Urothelium cell line (cell line): Measurements from ENCODE around the gene CYGB.

Experiments
- DNase-seq: peaks from one replicate; pipeline ENCODE4 v3.0.0; 2011; ENCODE audit warnings: low spot score, mixed read lengths
- FAIRE-seq: peaks from 2 replicates; lab custom pipeline; 2011; peaks lifted over from hg19 to GRCh38; lab: Jason Lieb, UNC

CYGB gene

GRCh38 chr17:76502341-76503211, 34.9 kb downstream of the CYGB start:
- no peak for FAIRE-seq
- no peak for DNase-seq

GRCh38 chr17:76501827-76502307, 35.6 kb downstream of the CYGB start:
- DNase-seq, result no peak
- FAIRE-seq, result no peak

- no peak for FAIRE-seq
These were observed 36.3 kb downstream of the CYGB start, which contains the start of gene RHBDF2 for GRCh38 chr17:76501018-76501826. Gene RHBDF2 (minus strand): TSS chr17:76501423. CDS start chr17:76481524, 19,899 bp downstream.

GRCh38 chr17:76500747-76501017, 36.8 kb downstream of the CYGB start:
- DNase-seq (no peak), FAIRE-seq (no peak)

More at GRCh38 chr17:76501018-76501826, 36.3 kb downstream of the CYGB start, which contains the start of gene RHBDF2:
- peak; percentile 97 for DNase-seq

- no peak for DNase-seq
- peak; percentile 58 for FAIRE-seq
These were observed 37.3 kb downstream of the CYGB start for GRCh38 chr17:76500074-76500746.

GRCh38 chr17:76499267-76499667, 38.2 kb downstream of the CYGB start:
- no peak for FAIRE-seq
- DNase-seq, result peak; percentile 74

GRCh38 chr17:76498876-76499251, 38.6 kb downstream of the CYGB start:
- no peak for FAIRE-seq
- DNase-seq, result no peak

- DNase-seq (peak; percentile 64), FAIRE-seq (peak; percentile 68)
These were observed 39.3 kb downstream of the CYGB start for GRCh38 chr17:76497979-76498875.

GRCh38 chr17:76497699-76497978, 39.9 kb downstream of the CYGB start:
- FAIRE-seq (no peak), DNase-seq (no peak)

GRCh38 chr17:76496464-76496863, 41.0 kb downstream of the CYGB start:
- FAIRE-seq (no peak), DNase-seq (no peak)

- DNase-seq, result no peak
- no peak for FAIRE-seq
These were observed 41.7 kb downstream of the CYGB start for GRCh38 chr17:76495663-76496400.

GRCh38 chr17:76493505-76494167, 43.9 kb downstream of the CYGB start:
- no peak for DNase-seq
- no peak for FAIRE-seq

GRCh38 chr17:76492989-76493501, 44.5 kb downstream of the CYGB start:
- DNase-seq (peak; percentile 53), FAIRE-seq (no peak)

GRCh38 chr17:76492123-76492988, 45.2 kb downstream of the CYGB start:
- peak; percentile 69 for FAIRE-seq

GRCh38 chr17:76491271-76492122, 46.0 kb downstream of the CYGB start:
- FAIRE-seq, result no peak
- no peak for DNase-seq

More at GRCh38 chr17:76492123-76492988, 45.2 kb downstream of the CYGB start:
- DNase-seq, result no peak

GRCh38 chr17:76490112-76490710, 47.3 kb downstream of the CYGB start:
- no peak for DNase-seq
- FAIRE-seq, result no peak
